Measurements from ENCODE around the gene CACNA2D1.

The CACNA2D1 gene

DNA sequence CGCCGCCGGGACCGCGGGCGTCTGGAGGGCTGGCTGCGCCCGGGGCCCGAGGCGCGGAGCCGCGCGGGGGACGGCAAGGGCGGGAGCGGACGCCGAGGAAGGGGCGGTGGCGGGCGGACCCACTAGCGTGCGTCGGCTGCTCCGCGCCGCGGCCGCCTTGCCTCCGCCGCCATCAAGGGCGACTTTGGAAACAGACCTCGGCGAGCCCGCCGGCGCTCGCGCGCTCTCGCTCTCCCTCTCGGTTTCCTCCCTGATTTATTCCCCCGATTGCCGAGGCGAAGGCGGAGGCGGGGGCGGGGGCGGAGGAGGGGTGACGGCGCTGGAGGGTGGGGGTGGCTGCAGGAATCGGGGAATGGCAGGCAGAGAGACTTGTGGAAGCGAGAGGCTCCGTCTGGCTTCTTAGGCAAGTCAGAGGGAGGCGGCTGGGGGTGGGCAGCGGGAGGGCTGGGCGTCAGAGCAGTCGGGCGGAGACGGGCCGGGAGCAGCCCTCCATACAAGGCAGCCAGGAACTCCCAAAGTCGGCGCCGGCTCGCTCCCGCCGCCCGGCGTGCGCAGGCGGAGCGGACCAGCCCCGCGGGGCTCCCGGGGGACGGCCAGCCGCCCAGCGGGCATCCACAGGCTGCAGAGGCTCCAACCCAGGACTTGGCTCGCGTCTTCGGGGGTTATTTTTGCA, at the start of gene CACNA2D1:
CACNA2D1 (minus strand) TSS at position 231 of the 673 bp plus-strand sequence.
- peak; percentile 49 for DNase-seq (ENCODE audit: low spot score)
- TF ChIP-seq, protein P1, sequence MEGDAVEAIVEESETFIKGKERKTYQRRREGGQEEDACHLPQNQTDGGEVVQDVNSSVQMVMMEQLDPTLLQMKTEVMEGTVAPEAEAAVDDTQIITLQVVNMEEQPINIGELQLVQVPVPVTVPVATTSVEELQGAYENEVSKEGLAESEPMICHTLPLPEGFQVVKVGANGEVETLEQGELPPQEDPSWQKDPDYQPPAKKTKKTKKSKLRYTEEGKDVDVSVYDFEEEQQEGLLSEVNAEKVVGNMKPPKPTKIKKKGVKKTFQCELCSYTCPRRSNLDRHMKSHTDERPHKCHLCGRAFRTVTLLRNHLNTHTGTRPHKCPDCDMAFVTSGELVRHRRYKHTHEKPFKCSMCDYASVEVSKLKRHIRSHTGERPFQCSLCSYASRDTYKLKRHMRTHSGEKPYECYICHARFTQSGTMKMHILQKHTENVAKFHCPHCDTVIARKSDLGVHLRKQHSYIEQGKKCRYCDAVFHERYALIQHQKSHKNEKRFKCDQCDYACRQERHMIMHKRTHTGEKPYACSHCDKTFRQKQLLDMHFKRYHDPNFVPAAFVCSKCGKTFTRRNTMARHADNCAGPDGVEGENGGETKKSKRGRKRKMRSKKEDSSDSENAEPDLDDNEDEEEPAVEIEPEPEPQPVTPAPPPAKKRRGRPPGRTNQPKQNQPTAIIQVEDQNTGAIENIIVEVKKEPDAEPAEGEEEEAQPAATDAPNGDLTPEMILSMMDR (IDR thresholded peaks at IDR 0.05; ENCODE audit: borderline replicate concordance, control extremely low read depth, extremely low read depth, insufficient read depth, missing control alignments): no peak
- in situ Hi-C loops (cut with MboI; ENCODE audit: low sequenced_read_pairs, unreplicated experiment): no loop called here

DNA sequence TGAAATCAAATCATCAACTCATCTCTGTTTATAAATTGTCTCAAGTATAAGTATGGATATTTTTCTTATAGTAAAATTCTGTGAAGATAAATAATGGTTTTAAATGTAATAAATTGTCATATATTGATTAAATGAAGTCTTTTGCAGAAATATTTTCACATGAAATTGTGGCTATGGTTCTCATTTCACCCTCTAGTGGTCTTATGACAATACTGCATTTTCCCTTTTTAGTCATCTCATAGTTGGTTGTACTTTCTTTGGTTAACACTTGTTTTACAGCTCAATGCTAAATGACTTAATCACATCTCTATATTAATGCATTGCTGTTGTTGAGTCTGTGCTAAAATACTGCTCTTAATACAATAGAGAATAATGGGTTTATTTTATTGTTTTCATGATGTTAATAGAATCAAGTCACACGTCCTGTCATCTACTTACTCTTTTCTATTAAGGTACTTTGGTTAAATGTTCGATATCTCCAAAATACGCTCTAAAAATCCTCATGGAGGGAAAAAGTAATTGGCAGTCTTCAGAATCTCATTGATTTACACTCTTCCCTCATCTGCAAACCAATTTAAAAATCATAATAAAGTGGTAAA, 38.0 kb upstream of the CACNA2D1 start:
- in situ Hi-C loops (cut with MboI; ENCODE audit: low sequenced_read_pairs, unreplicated experiment): no loop called here
- DNase-seq (ENCODE audit: low spot score): peak; percentile 28
- TF ChIP-seq, protein P1 (IDR thresholded peaks at IDR 0.05; ENCODE audit: borderline replicate concordance, control extremely low read depth, extremely low read depth, insufficient read depth, missing control alignments): peak; percentile 3

GRCh38 chr7:82477733-82478515, 34.3 kb upstream of the CACNA2D1 start:
- TF ChIP-seq, protein P1 (IDR thresholded peaks at IDR 0.05; ENCODE audit: borderline replicate concordance, control extremely low read depth, extremely low read depth, insufficient read depth, missing control alignments): no peak
- in situ Hi-C loops (cut with MboI; ENCODE audit: low sequenced_read_pairs, unreplicated experiment): no loop called here

GRCh38 chr7:82472966-82473365, 29.4 kb upstream of the CACNA2D1 start:
- TF ChIP-seq, protein P1 (IDR thresholded peaks at IDR 0.05; ENCODE audit: borderline replicate concordance, control extremely low read depth, extremely low read depth, insufficient read depth, missing control alignments): no peak
- no peak for DNase-seq (ENCODE audit: low spot score)
- in situ Hi-C loops (cut with MboI; ENCODE audit: low sequenced_read_pairs, unreplicated experiment): no loop called here

More at GRCh38 chr7:82477733-82478515, 34.3 kb upstream of the CACNA2D1 start:
- no peak for DNase-seq (ENCODE audit: low spot score)

GRCh38 chr7:82471351-82472020, 27.9 kb upstream of the CACNA2D1 start:
- in situ Hi-C loops (cut with MboI; ENCODE audit: low sequenced_read_pairs, unreplicated experiment): no loop called here
- no peak for DNase-seq (ENCODE audit: low spot score)
- TF ChIP-seq, protein P1 (IDR thresholded peaks at IDR 0.05; ENCODE audit: borderline replicate concordance, control extremely low read depth, extremely low read depth, insufficient read depth, missing control alignments): no peak

- no peak for DNase-seq (ENCODE audit: low spot score)
- TF ChIP-seq, protein P1 (IDR thresholded peaks at IDR 0.05; ENCODE audit: borderline replicate concordance, control extremely low read depth, extremely low read depth, insufficient read depth, missing control alignments): no peak
- in situ Hi-C loops (cut with MboI; ENCODE audit: low sequenced_read_pairs, unreplicated experiment): no loop called here
Measured at GRCh38 chr7:82469207-82469606, 25.6 kb upstream of the CACNA2D1 start.

All from GM13976 (cell line).